GM18502 (cell line): ENCODE measurements around the gene RGS11.

Experiments
- ATAC-seq: cut with Tn5 transposase; IDR thresholded peaks from one replicate; pipeline ENCODE4 v1.9.1; 2021; ENCODE audit warnings: mild to moderate bottlenecking; ENCODE audit not compliant: unreplicated experiment, poor library complexity

RGS11 gene

DNA sequence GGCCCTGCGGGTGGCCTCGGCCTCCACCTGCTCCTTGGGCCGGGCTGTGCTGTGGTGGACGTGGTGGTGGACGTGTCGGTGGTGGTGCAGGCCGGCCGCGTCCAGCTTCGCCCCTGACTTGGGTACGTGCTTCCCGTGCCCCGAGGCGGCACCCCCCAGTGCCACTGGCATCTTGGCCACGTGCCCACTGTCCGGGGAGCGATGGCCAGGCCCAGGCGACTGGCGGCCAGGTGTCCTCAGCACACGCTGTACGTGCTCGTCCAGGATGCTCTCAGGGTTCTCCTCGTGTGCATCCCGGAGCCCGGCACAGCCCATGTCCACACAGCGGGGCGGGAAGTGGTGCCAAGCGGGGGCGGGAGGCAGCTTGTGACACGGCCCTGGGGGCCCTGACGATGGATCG lies 22.1 kb upstream of the RGS11 start:
- no peak for ATAC-seq

DNA sequence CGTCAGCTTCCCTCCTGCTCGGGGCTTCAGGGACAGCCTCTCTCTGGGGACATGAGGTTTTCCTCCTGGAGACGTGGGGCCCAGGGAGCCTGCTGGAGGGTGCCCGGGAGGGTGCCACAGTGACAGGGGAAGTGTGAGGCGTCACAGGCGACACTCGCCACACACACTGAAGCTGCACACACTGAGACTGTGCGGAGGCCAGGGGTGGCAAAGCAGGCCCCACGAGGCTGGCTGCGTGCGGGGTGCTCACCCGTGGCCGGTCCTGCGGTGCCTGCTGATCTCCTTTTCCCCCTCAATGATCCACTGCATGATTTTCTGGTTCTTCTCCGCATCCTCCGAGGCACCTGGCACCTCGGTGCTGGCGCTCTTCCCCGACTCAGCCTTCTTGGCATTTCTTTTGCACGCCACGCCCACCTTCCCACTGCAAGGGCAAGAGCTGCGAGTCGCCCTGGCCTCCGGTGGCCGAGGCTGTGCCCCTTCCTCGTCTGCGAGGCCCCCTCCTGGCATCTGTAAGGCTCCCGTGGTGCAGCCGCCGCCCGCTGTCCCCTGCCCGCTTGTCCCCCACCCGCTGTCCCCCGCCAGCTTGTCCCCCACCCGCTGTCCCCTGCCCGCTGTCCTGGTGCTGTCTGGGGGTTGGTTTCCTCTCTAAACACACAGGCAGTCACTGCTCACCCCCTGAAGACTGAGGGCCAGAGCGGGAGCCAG lies 21.2 kb upstream of the RGS11 start:
- ATAC-seq, result no peak

DNA sequence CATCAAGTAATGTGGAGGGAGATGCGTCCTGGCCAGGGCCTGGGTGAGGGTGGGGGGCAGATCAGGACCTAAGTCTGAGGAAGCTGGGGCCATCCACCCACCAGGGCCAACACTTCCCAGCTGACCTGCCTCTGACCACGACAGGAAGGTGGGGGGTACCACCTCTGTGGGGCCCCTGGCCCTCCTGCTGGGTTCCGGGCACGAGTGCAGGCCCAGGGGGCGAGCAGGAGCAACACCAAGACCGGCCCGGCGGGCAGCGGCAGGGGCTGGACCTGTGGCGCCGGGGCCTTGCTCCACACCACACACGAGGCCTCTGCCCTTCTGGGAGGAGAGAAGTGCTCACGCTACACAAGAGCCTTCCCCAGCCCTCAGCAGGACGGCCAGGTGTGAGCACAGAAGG lies 20.5 kb upstream of the RGS11 start:
- ATAC-seq, result no peak

DNA sequence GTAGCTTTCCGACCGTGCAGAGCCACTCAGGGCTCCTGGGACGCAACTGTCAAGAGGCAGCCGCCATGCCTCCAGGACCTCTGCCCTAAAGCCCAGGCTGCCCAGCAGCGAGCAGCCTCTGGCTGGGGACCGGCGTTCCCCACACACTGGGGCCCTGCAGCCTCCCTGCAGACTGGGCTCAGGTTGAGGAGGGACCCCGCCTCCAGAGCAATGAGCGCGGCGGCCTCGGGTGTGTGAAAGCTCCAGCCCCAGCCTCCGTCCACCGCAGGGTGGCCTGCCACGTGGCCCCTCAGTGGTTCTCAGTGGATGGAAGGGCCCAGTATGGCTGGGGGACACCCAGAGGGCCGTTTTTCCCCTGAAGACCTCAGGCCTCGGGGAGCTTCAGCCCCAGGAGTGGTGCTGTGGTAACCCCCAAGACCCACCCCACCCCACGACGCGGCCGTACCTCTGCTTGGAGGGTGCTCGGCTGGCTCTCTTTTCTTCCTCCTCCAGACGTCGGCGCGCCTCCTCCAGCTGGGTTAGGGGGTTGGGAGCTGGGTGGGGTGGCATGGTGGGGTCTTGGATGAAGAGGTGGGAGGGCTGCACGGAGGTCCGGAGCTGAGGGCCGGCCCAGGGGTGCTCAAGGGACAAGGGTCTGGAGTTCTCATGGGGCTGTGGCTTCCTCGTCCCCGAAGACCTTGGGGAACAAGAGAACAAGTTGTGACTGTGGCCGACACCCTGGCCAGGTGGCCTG lies 17.5 kb upstream of the RGS11 start:
- ATAC-seq, result no peak

DNA sequence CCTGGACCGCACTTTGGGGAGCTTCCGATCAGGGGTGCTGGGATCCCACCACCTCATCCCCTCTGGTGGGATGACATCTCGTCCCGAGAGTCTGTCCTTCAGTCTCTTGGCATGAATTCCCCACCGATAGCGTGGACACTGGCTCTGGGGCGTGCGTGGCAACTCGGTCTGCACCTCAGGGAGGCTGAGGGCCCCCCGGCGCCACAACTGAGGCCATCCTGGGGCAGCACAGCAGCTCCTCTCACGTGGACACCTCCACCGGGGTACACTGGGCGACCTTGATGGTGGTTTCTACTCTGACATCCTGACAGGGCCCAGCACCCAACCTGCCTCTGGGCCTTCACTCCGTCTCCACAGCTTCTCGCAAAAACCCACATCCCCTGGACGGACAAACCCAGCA lies 15.8 kb upstream of the RGS11 start:
- no peak for ATAC-seq

DNA sequence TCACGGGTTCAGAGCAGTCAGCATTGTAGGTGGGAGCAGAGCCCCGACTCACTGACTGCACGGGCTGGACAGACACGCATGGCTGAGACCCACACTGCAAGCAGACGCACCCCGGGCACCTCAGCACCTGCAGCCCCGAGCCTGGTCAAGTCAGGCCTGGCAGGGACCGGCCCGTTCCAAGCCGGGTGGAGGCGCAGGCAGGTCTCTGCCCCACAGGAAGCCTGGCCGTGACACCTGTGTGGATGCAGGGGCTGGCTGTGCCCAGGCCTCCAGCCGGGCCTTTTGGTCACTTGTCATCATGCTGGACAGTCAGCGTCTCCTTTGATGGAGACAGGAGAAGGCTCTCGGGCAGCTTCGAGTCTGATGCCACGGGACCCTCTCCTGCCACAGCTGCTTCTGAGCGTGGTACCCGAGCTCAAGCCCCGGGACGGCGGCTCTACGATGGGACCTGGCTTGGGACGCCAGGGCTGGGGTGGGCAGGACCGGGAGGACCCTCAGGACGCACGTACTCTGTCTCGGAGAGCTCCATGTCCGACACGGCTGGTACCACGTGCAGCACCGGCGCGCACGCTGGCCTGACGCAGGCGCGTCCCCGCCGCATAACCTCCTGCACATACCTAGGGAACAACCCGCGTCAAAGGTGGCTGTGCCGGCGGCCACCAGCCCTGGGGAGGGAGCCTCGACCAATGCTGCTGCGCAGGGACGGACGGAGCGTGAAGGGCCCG lies 15.1 kb upstream of the RGS11 start:
- no peak for ATAC-seq

DNA sequence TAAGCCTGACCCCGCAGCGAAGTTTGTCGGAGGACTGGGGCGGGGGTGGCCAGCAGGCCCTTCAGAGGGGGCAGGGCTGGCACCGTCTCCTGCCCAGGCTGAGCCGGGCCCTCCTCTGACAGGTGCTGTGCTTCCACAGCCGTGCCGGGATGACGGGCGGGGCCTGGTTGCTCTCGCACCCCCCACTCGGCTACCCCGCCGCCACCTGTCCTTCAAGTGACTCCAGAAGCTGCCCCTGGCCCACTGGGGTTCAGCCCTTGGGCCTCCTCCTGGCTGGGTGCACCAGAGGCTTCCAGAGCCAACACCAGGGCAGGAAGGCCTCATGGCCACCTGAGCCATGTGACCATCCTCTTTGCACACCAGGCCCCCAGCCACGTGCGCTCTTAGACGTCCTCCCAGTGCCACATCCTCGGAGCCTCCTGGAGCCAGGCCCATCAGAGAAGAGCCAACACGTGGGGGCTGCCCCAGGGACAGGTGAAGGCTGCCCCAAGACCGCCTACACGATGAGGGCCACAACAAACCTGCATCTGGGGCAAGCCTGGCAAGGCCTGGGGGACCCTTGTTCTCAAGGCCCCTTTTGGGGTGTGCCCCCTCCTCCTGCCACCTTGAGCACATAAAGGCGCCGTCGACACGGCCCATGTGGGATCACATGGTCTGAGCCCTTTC lies 14.4 kb upstream of the RGS11 start:
- no peak for ATAC-seq

DNA sequence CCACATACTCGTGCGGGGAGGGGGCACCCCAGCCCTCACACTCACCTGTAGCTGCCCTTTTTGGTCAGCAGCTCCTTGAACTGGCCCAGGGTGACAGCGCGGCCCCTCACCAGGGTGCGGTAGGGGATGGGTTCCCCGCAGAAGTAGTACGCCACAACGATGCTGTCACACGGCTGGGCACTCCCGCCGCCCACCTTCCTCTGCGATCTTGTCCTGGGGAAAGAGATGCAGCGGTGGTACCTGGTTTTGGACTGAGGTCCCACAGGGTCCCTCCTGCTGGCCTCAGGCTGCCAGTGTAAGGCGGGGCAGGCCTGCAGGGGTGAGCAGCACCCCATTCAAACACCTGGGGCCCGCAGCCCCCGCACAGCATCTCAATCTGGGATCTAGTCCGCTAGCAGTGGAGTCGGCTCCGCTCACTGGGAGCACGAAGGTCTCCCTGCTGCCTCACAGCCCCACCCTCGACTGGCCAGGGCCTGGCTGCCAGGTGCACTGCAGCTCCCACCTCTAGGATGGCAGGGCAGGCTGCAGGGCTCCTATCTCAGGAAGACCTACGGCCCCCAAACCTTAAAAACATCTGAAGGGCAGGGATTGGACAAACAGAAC lies 13.8 kb upstream of the RGS11 start:
- no peak for ATAC-seq

DNA sequence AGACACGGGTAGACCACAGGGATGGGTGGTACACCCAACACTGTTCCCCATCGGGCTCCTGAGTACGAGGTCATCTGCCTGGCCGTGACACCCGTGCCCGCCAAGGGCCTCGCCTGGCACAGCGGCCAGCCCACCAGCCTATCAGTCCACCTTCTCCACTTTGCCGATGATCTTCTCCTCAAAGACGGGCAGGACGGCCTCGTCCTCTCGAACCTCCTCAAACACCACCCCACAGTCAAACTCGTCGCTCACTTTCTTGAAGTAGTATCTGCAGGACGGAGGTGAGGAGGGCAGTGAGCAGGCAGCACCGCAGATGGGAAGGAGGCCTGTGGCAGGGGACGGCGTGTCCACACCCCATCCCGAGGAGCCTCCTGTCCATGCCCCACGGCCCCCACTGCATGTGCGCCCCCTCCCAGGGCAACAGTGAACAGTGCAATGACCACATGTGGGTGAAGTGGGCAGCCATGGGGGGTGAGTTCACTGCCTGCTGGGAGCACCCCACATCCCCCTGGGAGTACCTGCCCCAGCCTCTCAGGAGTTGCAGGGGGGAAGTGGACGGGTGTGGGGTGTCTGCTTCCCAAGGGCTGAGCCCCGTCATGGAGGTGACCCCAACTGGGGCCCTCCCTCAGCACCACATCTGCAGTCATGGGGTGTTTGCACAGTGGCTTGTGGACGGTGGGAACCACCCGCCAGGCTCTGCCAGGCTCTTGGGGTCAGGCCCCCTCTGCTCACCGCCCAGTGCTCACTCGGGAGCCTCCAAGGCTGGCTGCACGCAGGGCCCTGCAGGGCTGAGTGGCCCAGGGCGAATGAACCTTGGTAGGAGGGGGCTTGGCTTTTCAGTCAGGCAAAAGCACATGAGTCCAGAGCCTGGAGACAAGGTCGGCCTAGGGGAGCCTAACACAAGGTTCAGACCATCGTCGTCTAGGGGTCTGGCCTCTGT lies 12.5 kb upstream of the RGS11 start:
- no peak for ATAC-seq

DNA sequence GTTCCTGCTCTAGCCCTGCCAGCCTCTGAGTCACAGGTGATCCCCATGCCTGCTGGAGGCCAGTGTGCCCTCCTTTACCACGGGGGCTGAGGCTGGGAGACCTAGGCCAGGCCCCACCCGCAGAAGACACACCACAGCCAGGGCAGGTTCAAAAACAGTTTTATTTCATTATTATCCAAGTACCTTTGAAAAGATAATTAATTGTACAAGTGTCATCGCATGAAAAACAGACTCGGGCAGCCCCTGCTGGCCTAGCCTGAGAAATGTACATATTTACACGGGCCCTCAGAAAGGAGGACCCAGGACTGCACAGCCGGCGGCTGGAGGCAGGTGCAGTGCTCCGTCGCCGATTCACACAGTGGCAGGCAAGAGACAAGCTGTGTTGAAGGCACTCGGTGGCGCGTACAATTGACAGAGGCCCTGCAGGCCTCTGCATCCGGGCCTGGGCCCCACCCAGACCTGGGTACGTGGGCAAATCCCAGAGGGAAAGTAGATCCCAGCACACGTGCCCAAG lies 11.6 kb upstream of the RGS11 start:
- ATAC-seq, result no peak

DNA sequence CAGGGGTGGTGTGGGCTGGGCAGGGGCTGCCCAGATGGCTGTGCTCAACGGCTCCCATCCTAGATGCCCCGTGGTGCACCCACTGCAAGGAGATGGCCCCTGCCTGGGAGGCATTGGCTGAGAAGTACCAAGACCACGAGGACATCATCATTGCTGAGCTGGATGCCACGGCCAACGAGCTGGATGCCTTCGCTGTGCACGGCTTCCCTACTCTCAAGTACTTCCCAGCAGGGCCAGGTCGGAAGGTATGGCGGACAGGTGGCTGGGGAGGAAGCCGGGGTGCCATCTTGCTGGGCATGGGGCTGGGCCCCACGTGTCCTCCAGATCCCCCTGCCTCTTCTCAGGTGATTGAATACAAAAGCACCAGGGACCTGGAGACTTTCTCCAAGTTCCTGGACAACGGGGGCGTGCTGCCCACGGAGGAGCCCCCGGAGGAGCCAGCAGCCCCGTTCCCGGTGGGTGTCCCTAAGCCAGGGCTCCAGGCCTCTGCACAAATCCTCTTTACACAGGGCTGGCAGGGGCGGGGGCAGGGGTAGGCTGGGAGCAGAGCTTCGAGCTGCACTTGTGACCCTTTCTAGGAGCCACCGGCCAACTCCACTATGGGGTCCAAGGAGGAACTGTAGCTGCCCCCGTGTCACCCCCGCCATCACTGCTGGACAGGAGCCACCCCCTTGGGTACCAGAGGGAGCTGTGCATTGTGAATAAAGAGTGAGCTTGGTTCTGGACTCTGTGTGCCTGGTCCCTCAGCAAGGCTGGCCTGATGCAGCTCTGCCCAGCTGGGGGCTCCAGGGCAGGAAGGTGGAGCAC lies 10.9 kb upstream of the RGS11 start:
- ATAC-seq, result no peak

DNA sequence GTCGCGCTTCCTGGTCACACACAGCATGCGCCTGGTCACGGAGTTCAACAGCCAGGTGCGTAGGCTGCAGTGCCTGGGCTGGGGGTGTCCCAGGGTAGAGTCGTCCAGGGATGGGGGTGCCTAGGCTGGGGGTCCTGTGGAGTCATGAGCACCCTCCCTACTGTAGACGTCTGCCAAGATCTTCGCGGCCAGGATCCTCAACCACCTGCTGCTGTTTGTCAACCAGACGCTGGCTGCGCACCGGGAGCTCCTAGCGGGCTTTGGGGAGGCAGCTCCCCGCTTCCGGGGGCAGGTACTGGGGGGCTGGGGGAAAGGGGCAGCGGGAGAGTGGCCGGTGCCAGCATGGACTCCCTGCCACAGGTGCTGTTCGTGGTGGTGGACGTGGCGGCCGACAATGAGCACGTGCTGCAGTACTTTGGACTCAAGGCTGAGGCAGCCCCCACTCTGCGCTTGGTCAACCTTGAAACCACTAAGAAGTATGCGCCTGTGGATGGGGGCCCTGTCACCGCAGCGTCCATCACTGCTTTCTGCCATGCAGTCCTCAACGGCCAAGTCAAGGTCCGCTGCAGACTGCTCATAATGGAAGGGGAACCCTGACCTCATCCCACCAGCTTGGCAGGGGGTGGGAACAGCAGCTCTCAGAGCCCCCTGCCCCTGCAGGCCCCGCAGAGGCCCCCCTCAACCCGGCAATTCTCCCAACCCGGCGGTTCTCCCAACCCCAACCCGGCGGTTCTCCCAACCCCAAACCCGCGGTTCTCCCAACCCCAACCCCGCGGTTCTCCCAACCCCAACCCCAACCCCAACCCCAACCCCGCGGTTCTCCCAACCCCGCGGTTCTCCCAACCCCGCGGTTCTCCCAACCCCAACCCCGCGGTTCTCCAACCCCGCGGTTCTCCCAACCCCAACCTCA lies 9.7 kb upstream of the RGS11 start:
- no peak for ATAC-seq

DNA sequence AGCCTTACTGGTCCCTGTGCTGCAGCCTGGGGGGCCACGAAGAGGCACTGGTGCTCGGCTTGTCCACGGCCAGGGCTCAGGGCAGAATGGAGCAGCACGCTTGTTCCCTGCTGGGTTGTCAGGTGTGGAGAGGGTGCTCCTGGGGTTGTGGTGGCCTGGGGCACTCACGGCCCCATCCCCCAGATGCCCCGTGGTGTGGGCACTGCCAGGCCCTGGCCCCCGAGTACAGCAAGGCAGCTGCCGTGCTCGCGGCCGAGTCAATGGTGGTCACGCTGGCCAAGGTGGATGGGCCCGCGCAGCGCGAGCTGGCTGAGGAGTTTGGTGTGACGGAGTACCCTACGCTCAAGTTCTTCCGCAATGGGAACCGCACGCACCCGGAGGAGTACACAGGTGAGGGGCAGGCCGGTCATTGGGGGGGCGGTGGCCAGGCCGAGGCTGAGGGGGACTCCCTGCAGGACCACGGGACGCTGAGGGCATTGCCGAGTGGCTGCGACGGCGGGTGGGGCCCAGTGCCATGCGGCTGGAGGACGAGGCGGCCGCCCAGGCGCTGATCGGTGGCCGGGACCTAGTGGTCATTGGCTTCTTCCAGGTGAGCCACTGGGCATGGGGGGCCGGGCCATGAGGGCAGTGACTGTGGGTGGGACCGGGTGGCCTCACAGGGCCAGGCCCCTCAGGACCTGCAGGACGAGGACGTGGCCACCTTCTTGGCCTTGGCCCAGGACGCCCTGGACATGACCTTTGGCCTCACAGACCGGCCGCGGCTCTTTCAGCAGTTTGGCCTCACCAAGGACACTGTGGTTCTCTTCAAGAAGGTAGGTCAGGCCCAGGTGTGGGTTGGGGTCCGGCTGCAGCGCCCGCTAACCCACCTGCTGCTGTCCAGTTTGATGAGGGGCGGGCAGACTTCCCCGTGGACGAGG lies 8.7 kb upstream of the RGS11 start:
- no peak for ATAC-seq

DNA sequence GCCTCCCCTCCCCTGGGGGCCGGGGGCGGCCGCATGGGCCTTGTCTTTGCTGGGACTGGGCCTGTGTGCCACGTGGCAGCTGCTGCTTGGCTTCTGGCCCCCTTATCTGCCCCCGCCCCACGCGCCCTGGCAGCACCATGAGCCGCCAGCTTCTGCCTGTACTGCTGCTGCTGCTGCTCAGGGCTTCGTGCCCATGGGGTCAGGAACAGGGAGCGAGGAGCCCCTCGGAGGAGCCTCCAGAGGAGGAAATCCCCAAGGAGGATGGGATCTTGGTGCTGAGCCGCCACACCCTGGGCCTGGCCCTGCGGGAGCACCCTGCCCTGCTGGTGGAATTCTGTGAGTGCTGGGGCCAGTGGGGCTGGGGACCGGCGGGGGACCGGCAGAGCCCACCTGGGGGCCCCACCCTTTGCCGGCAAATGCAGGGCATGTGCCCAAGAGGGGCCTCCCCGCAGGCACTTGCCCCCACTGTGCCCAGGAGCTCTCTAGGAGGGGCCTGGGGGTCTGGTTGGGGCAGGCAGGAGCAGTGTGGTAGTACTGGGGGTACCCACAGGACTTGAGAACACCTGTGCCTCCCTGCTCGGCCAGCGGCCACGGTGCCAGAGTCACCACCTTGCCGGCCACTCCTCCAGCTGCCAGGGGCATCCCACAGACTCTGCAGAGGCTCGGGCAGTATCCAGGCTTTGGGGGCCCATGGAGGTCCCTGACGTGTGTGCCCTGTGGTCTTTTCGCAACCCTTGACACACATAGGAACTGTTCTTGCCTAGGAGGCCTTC lies 7.5 kb upstream of the RGS11 start, which contains the start of gene PDIA2:
Gene PDIA2 (plus strand): TSS at position 132 of the 773 bp plus-strand sequence. CDS start 6 bp downstream, at position 138.
- ATAC-seq, result no peak

DNA sequence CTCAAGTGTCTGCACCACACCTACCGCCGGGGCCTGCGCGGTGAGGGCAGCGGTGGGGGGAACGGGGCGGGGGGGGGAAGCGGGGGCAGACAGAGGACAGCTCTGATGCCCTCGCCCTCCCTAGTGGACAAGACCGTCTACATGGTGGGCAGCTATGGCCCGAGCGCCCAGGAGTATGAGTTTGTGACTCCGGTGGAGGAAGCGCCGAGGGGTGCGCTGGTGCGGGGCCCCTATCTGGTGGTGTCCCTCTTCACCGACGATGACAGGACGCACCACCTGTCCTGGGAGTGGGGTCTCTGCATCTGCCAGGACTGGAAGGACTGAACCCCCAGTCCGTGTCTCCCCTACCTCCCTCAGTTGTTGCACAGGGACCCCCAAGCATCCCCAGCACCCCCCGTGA lies 6.7 kb upstream of the RGS11 start:
- no peak for ATAC-seq
